Inferior parietal cortex (tissue), 1 donor: ENCODE measurements around the gene DCXR.

Experiments
- DNase-seq: peaks from one replicate; pipeline ENCODE4 v3.0.0-alpha.2; 2016; ENCODE audit errors: extremely low spot score

DCXR gene

DNA sequence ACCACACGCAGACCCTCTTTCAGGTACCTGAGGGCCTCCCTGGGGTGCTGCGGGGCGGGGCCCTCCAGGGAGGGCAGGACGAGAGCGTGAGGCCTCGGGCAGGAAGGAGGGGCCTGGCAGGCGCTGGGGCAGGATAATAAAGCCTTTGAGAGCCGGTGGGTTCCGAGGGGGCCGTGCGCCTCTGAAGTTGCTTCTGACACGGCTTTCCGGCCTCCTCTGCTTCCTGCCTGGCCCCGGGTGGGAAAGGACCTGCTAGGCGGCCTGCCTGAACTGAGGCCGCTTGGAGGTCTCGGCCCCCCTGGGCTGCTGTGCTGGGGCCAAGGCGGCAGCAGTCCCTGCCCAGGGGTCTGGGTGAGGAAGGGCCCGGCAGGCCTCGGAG is 25.2 kb downstream of the DCXR start:
- DNase-seq = no peak

DNA sequence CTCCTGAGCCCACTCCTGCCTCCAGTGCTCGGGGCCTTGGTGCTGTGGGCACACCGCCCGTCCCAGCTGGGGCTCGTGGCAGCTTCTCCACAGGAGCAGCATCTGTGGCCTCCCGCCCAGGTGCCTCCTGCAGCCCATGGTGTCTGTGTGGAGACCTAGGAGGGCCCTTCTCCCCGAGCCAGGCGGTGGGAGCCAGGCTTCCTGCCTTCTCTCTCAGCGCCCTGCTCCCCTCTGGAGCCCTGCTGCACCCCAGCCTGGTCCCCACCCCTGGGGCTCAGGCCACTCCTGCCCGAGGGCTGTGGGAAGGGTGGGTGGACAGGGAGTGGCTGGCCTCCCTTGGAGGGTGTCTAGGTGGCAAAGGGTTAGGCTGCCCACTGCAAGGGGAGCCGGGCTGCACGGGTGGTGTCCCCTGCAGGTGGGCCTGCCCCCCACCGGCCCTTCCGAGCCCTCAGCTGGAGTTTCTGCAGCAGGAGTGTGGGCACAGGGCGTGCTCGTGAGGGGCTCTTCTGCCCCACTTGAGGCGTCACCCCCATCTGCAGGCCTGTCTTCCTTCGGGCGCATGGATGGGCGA is 25.8 kb downstream of the DCXR start:
- DNase-seq = no peak

DNA sequence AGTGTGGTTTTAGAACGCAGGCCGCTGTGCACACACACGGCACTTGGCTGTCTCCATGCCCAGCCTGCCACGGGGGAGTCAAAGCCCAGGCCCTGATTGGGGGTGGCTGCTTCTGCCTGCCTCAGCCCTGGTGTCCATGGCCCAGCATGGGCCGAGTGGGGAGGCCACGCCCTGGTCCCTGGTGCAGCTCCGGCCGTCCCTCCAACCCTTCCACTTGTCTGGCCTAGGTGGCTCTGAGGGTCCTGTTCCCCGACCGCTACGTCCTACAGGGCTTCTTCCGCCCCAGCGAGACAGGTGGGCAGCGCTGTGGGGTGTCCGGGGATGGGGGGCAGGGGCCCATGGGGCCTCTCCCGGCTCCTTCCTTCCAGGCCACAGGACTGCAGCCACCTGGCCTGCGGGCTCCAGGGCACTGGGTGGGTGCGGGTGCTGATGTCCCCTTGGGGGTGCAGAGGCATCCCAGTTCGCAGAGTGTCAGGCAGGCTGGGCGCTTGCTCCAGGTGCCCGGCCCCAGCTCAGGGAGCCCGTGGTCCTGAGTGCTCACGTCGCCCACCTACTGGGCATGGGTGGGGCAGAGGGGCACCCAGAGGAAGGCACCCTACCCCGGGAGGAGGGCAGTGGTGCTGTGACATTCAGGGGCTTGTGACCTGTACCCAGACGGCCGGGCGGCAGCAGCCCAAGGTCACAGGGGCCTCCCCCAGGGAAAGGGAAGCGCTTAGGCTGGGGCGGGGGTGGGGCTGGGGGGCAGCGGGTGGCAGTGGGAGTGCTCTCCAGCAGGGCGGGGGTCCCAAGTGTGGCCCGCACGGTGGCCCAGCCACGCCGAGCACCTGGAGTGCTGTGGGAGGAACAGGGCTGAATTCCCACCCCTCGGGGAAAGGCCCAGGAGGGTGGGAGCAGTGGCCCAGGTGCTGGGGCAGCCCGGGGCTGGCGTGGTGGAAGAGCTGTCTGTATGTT is 26.6 kb downstream of the DCXR start:
- no peak for DNase-seq

DNA sequence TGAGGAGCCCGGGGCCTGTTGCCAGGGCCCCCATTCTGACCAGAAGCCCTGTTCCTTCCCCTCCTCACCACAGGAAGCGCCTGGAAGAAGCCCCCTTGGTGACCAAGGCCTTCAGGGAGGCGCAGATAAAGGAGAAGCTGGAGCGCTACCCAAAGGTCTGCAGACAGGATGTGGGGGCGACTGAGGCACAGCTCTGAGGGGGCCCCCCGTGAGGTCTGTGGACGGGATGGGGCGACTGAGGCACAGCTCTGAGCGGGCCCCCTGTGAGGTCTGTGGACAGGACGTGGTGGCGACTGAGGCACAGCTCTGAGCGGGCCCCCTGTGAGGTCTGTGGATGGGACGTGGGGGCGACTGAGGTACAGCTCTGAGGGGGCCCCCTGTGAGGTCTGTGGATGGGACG is 28.1 kb downstream of the DCXR start:
- DNase-seq = no peak

DNA sequence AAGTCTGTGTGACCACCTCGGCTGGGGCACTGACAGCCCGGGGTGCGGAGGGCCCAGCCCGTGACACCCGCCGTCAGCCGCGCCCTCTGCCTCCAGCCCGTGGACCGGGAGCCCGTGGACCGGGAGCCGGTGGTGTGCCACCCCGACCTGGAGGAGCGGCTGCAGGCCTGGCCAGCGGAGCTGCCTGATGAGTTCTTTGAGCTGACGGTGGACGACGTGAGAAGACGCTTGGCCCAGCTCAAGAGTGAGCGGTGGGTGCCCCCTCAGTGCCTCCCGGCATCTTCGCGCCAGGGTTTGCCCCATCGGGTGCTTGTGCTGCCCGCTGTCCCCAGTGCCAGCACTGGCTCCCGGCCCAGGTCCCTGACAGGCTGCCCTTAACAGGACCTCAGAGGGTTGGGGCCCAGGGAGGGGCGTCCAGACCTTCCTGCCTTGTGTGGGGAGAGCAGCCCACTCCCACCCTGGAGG is 28.5 kb downstream of the DCXR start:
- DNase-seq = no peak

DNA sequence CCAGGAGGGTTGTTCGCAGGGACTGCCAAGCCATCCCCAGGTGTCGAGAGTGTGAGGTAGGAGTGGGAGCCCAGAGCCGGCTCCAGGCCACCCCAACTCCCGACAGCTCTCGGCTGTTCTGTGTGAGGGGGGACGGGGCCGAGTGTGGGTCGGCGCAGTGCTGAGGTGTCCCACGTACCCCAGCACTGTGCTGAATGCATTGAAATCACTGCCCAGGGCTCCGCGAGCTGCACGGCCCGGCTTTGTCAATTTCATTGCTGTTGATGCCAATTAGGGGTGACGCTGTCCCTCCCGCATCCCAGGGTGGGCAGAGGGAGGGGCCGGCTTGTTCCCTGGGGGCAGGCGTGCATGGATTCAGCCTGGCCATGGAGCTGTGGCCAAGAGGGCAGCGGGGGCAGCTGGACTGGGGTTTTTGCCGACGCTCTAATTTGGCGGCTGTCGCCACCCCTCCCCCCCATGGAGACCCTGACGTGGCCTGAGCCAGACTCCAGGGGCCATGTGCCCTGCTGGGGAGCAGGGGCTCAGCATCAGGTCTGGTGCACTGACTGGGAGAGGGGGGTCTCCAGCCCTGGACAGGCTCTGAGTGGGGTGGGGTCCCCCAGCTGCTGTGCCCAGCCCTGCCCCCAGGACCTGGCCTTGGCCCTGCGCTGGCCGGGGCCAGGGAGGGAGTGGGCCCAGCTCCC is 29.1 kb downstream of the DCXR start:
- DNase-seq = no peak

DNA sequence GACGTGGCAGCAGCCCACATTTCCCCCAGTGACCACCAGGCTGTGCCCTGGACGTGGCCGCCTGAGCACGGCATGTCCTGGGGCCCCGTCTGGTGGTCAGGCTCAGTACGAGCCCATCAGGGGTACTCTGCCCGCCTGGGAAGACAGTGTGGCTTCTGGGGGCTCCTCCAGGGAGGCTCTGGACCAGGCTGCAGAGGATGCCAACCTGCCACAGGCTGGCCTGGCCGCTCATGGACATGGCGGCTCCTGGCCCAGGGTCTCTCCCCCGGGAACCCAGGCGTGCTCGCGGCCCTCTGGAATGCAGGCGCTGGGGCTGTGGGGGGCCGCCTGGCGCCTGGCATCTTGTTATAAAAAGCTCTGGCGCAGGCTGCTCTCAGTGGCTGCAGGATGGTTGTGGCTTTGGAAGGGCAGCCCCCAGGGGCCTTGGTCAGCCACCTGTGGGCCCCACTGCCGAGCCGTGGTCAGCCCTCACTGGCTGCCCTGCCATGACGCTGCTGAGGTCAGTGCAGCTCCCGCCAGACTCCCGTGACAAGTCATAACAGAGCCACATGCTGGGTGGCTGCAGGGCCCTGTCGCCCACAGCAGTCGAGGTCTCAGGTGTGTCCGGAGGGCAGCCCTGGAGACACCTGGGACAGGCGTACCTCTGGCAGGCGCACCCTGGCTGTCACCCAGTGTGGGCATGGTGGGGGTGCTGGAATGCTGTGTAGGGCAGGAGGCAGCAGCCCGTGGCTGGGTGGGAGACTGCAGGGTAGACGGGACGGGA is 29.8 kb downstream of the DCXR start:
- no peak for DNase-seq

DNA sequence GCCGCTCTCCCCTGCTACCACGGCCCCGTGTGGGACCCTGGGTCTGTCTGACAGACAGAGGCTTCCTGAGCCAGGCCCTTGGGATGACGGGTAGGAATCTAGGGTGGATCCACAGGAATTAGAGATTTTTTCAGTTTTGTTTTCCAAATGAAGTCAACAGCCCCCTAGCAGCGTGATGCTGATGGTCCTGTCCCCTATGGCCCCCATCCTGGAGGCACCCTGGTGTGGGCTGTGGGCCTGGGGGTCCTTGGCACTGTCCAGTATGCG is 30.3 kb downstream of the DCXR start:
- no peak for DNase-seq

DNA sequence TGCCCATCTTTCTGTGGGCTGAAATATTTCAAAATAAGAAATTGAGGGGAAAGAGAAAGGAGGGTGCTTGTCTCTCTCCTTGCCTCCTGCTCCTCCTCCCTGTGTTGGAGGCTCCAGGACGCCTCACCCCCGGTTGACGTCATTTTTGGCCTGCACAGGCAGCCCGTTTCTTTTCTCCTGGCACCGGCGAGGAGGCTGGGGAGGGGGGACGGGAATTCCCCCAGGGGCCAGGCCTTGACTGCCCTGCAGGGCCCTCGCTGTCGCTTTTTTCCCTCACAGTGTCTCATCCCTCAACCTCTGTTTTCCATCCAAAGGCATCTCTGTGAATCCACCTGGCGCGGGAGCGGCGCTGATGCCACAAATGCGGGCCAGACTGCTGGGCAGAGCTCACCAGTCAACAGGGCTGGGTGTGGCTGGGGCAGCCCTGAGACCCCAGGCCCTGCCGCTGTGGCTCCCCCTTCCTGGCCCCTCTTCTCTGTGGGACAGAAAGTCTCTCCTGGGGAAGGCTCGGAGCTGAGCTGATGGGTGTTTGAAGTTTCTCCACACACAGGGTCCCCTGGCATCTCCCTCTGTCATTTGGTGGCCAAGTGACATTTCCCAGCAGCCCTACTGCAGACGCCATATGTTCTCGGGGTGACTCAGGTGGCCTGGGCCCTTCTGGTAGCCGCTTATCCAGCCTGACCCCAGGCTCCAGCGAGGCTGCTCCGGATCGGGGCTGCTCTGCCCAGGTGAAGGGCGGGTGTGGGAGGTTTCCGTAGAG is 30.8 kb downstream of the DCXR start:
- DNase-seq = no peak

DNA sequence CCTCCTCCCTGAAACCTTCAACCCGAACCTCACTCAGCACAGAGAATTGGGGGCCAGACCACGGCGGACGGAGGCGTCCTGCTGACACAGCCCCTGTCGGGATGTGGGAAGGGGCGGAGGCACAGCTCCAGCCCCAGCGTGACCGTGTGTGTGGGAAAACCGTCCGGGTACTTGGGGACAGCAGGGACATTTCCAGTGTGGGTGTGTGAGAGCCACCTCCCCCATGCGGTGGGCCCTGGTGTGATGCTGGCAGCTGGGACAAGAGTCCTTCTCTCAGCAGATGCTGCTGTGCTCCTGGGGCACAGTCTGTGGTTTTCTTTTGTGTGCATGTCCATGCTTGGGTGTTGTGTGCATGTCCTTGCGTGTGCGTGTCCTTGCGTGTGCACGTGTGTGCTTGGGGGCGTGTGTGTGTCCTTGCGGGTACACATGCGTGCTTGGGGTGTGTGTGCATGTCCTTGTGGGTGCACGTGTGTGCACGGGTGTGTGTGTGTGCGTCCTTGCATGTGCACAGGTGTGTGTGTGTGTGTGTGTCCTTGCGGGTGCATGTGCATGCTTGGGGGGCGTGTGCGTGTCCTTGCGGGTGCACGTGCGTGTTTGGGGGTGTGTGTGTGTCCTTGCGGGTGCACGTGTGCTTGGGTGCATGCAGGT is 31.7 kb downstream of the DCXR start:
- no peak for DNase-seq

DNA sequence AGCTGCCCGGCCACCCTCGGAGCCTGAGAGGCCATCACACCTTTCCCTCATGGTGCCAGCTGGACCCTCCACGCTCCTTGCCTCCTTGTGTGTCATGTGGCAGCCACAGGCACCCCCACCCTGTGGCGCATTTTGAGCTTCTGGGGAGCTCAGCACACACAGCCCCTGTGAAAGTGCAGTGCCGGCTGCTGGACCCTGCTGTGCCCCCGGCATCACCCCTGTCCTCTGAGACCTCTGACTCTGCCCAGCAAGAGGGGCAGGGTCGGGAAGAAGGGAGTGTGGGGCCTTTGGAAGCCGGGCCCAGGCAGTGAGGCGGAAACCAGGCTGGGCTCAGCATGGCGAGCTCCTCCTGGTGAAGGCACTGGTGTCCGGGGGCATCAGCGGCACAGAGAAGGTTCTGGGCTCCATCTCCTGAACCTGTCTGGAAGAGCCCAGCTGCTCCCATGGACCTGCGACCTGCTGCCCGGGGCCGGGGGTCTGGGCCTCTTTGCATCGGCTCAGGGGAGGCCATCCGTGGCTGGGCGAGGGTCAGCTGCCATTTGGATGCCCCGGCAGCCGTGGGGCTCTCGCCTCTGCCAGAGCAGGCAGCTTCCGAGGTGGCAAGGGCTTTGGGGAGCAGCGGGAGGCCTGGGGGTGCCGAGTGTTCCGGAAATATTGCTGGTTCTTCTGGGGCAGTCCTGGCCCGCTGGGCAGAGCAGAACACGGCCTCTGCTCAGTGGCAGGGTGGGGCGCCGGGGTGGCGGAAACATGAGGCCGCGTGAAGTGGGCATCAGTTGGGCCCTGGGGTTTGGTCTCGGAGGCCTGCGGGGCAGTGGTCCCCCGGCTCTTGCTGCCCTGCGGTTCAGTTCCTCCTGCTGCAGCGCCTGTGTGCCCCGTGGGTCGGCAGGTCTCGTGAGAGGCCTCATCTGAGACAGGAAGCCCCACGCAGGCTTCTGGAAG is 32.7 kb downstream of the DCXR start:
- DNase-seq = no peak

DNA sequence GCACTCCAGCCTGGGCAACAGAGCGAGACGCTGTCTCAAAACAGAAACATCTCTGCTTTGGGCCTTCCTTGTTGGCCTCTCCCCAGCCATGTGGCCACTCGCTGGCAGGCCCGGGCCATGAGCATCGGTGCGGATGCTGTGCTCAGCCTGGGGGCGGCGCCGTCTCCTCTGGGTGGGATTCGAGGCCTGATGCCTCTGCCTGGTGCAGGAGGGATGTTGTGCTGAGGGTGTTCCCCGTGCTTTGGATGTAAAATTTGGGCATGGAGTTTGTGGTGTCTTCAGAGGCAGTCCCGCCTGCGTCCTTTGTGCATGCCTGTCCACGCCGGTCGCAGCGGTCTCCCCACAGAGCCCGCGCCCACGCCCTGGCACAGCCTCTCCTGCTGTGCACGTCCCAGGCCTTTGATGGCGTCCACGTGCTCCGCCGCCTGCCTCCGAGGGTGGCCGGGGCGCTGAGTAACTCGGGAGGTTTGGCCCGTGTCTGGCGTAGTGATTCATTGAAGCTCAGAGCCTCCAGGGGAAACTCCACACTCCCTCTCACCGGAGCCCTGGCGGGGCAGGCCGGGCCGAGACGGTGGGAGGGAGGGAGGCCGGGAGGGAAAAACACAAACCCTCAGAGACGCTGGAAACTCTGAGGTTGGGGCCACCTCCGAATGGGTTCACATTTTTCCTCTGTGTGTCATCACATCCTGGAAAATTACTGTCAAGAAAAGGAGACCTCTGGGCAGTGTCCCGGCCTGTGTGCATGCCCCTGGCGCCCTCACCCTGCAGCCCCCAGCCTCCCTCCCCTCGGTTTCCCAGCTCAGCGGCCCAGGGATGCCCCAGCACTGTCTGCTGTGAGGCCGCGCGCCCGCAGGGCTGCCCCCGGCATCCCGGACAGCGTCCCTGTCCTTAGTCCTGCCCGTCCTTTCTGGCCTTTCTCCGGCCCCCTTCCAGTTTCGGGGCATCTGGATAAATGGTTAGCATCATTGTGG is 33.8 kb downstream of the DCXR start:
- DNase-seq = no peak

DNA sequence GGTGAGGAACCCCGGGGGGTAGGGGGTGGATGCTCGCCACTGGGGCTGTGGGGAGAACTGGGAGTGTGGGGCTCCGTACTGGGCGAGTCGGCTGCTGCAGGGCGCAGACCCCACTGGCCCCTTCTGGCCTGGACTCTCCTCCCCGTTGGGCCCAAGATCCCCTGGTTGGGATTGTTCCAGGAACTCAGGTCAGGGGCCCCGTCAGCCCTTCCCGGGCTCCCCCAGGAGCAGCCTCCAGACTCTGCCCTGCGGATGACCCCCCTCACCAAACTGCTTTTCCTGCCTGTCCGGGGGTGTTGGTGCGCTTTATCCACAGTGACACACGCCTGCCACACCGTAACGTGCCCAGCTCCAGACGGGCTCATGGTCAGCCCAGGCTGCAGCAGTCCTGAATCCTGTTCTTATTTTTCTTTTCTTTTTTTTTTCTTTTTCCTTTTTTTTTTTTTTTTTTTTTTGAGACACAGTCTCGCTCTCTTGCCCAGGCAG is 35.9 kb downstream of the DCXR start:
- no peak for DNase-seq

DNA sequence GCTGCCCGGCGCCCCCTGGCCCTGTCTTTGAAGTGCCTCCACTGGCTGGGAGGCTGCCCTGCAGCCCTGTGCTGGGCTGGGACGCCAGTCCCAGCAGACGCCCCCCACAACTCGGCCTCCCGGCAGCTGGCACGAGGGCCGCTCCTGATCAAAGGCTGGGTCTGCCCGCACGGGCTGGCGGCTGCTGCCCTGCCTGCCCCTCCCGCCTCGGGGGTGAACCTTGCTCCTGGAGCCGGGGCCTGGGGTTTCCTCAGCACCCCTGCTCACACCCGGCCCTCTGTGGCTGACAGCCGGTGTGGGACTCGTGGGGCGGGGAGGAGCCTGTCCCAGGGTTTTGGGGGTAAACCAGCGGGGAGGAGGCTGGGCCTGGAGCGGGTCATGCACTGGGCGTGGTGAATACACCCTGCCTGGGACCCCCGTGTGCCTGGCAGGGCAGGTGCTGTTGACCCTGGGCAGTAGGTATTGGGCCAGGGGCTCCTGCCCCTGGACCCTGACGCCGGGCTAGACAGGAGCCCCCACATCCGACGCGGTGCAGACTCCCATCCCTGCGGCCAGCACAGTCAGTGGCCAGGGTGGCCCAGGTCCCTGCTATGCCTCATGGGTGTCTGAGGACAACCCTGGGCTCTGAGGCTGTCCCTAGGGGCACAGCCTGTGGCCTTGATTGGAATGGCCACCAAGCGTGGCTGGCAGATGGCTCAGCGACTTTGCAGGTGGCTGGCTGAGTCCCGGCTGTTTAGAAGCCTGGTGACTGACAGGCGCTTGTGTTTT is 36.5 kb downstream of the DCXR start:
- DNase-seq = no peak

DNA sequence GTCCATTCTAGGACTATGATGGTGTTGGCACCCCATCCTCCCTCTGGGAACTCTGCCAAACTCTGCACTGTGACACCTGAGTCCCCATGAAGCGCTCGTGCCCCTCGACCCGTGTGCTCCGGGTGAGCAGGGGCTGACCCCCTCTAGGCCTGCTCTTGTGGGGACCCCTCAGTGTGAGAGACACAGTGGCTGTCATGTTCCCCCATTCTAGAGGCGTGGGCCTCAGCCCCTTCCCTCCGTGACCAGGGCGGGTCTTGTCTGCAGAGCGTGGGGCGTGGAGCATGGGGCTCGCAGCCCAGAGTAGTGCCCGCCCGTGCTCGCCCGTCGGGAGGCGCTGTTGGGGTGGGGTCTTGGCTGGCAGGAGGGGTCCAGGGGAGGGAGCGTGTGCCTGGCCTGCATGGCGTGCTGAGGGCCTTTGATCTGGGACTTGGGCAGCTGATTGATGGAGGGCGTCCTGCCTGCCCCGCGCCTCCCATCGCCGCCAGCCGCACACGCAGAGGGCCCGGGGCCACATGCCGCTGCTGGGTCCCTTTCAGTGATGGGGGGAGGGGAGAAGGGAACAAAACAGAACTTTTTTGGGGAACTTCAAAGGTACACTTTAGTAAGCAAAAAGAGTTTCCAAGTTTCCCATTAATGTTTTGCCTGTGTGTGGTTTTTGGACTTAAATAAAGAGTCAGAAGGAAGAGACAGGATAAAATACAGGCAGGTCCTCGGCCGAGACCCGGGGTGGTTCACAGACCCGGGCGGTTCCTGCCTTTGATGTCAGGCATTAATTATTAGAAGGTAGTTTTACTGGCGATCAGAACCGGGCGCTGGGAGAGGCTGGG is 37.3 kb downstream of the DCXR start:
- no peak for DNase-seq

DNA sequence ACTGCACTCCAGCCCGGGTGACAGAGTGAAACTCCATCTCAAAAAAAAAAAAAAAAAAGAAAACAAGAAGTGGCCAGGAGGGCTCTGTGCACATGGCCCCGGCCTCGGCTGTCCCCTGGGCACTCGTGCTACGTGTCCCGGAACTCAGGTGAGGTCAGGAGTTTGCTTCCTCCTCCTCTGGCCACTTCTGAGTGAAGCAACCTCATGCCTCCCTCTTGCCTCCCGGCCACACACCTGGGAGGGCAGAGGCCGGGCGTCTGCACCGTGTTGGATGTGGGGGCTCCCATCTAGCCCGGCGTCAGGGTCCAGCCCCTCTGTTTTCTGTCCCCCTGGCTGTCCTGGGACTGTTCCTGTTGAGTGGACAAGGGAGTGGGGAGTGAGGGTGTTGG is 37.9 kb downstream of the DCXR start:
- no peak for DNase-seq
